Measurements from ENCODE around the gene NIPBL. TPM values are rescaled to one million over a fixed set of nuclear protein-coding genes. Genes with fewer than 3 reads are reported as not detected.
"Not testable (repeated sequence)": the region's sequence is repeated elsewhere in the genome, so short reads cannot be mapped to it uniquely, and the experiment has no call there.

NIPBL gene
- total RNA-seq, 1 experiment from 2014 or later = 48.3 TPM

GRCh38 chr5:37093795-37094194 is 217.2 kb downstream of the NIPBL start:
- Mint-ChIP-seq H3K36me3 (peaks cover 12% of the 10 kb centered on the region), H3K27me3 (ENCODE audit: low read depth) (peaks cover 76% of the 10 kb centered on the region), H3K4me1 (peaks cover 20% of the 10 kb centered on the region), H3K9me3 (peaks cover 24% of the 10 kb centered on the region)
- POLR2A ChIA-PET; ATAC-seq; H3K4me3 Mint-ChIP-seq; DNase-seq (ENCODE audit: low spot score); CTCF ChIA-PET; H3K27ac Mint-ChIP-seq: not testable (repeated sequence)

- peaks cover 73% of the 10 kb centered on the region for H3K9me3 Mint-ChIP-seq
- CTCF ChIA-PET; ATAC-seq; H3K4me1 Mint-ChIP-seq; DNase-seq (ENCODE audit: low spot score); H3K27ac Mint-ChIP-seq; H3K4me3 Mint-ChIP-seq; POLR2A ChIA-PET: not testable (repeated sequence)
- H3K36me3 Mint-ChIP-seq = peaks cover 45% of the 10 kb centered on the region
- peaks cover 30% of the 10 kb centered on the region for H3K27me3 Mint-ChIP-seq (ENCODE audit: low read depth)
Measured at GRCh38 chr5:37099267-37099666, 222.7 kb downstream of the NIPBL start.

GRCh38 chr5:37103302-37103701 is 226.7 kb downstream of the NIPBL start:
- no peak for DNase-seq (ENCODE audit: low spot score)
- ATAC-seq = no peak
- Mint-ChIP-seq H3K27me3 (ENCODE audit: low read depth) (peaks cover 8% of the 10 kb centered on the region), H3K9me3 (peaks cover 54% of the 10 kb centered on the region), H3K4me3 (no peak overlapping the region), H3K27ac (no peak overlapping the region), H3K36me3 (peaks cover 35% of the 10 kb centered on the region), H3K4me1 (no peaks in the 10 kb centered on the region)
- ChIA-PET POLR2A (no interaction called here), CTCF (no interaction called here)
- TF ChIP-seq ZNF671 (CRISPR knock-in tag; IDR thresholded peaks at IDR 0.05) (no peak), NR2C2 (CRISPR knock-in tag; IDR thresholded peaks at IDR 0.05) (no peak), CREB1 (CRISPR knock-in tag; IDR thresholded peaks at IDR 0.05) (no peak)

- DNase-seq (ENCODE audit: low spot score) (no peak), ATAC-seq (no peak)
- CTCF ChIA-PET = interaction anchor here (0.9 kb wide), 1 partner anchor 66 kb away, joined by 3 read pairs; no protein-coding TSS in a partner anchor
- Mint-ChIP-seq H3K4me1 (no peaks in the 10 kb centered on the region), H3K27ac (no peak overlapping the region), H3K4me3 (no peak overlapping the region), H3K27me3 (ENCODE audit: low read depth) (no peaks in the 10 kb centered on the region), H3K9me3 (peaks cover 4% of the 10 kb centered on the region; the same call in 1 of the 2 replicates), H3K36me3 (peaks cover 5% of the 10 kb centered on the region; the same call in 1 of the 2 replicates)
- POLR2A ChIA-PET = no interaction called here
- TF ChIP-seq ATF1 (CRISPR knock-in tag; IDR thresholded peaks at IDR 0.05) (no peak), GTF2I (CRISPR knock-in tag; conservative IDR thresholded peaks at IDR 0.05) (no peak), PRDM15 (CRISPR knock-in tag; IDR thresholded peaks at IDR 0.05) (no peak), SMAD4 (CRISPR knock-in tag; IDR thresholded peaks at IDR 0.05) (no peak), AFF4 (CRISPR knock-in tag; IDR thresholded peaks at IDR 0.05; ENCODE audit: borderline replicate concordance) (no peak), TP53 (CRISPR knock-in tag; IDR thresholded peaks at IDR 0.05) (no peak), JAZF1 (CRISPR knock-in tag; IDR thresholded peaks at IDR 0.05) (no peak), ARID4B (CRISPR knock-in tag; IDR thresholded peaks at IDR 0.05; ENCODE audit: borderline replicate concordance) (no peak), ZNF512 (CRISPR knock-in tag; IDR thresholded peaks at IDR 0.05; ENCODE audit: borderline replicate concordance) (no peak), HMGA2 (CRISPR knock-in tag; IDR thresholded peaks at IDR 0.05) (no peak), NR2C2 (CRISPR knock-in tag; IDR thresholded peaks at IDR 0.05) (no peak)
Measured at GRCh38 chr5:37109338-37109737, 232.8 kb downstream of the NIPBL start.

All from WTC11 (cell line).